ENCODE results near the gene TLL2.

TLL2 gene

GRCh38 chr10:96416643-96417042 lies 97.1 kb downstream of the TLL2 start:
- TF ChIP-seq CTCF (conservative IDR thresholded peaks at IDR 0.05; ENCODE audit: low read depth, low read length) = no peak
- peak; percentile 42 for DNase-seq (ENCODE audit: low read depth)
- H3K4me3 ChIP-seq (ENCODE audit: low read depth, low read length) = no peak overlapping the region

- H3K4me3 ChIP-seq (ENCODE audit: low read depth, low read length) = no peak overlapping the region
- no peak for TF ChIP-seq CTCF (conservative IDR thresholded peaks at IDR 0.05; ENCODE audit: low read depth, low read length)
- DNase-seq (ENCODE audit: low read depth) = peak; percentile 70
These were observed 97.7 kb downstream of the TLL2 start for GRCh38 chr10:96415891-96416554.

GRCh38 chr10:96415150-96415890 lies 98.4 kb downstream of the TLL2 start:
- H3K4me3 ChIP-seq (ENCODE audit: low read depth, low read length) = no peak overlapping the region
- no peak for DNase-seq (ENCODE audit: low read depth)
- TF ChIP-seq CTCF (conservative IDR thresholded peaks at IDR 0.05; ENCODE audit: low read depth, low read length) = no peak

DNA sequence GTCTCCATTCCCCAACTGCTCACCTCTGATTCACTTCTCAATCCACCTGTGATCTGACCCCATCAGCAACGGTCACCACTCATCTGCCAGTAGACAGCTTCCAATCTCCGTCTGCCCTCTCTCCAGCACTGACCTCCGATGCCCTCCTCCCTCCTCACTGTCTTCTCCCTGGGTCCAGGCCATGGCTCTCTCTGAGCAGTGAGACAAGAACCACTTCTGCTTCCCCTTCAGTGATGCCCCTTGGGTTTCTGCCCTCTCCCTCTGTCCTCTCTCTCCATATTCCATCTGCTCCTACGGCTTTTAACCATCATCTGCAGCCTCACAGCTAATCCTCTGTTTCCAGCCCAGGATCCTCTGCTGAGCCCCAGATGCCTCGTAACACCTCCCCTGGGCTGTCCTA lies 99.4 kb downstream of the TLL2 start:
- TF ChIP-seq CTCF (conservative IDR thresholded peaks at IDR 0.05; ENCODE audit: low read depth, low read length) = no peak

GRCh38 chr10:96413151-96413787 lies 100.5 kb downstream of the TLL2 start:
- no peak overlapping the region for H3K4me3 ChIP-seq (ENCODE audit: low read depth, low read length)
- TF ChIP-seq CTCF (conservative IDR thresholded peaks at IDR 0.05; ENCODE audit: low read depth, low read length) = peak; percentile 5
- DNase-seq (ENCODE audit: low read depth) = no peak

More for the DNA sequence above, 99.4 kb downstream of the TLL2 start:
- H3K4me3 ChIP-seq (ENCODE audit: low read depth, low read length) = no peak overlapping the region
- no peak for DNase-seq (ENCODE audit: low read depth)

GRCh38 chr10:96411716-96412320 lies 101.9 kb downstream of the TLL2 start:
- TF ChIP-seq CTCF (conservative IDR thresholded peaks at IDR 0.05; ENCODE audit: low read depth, low read length) = no peak
- DNase-seq (ENCODE audit: low read depth) = no peak
- no peak overlapping the region for H3K4me3 ChIP-seq (ENCODE audit: low read depth, low read length)

All from choroid plexus epithelial cell (primary cell).